AG09309 (cell line): ENCODE results near the gene ITGA3.

Experiments
- DNase-seq: peaks from one replicate; pipeline ENCODE4 v3.0.0-alpha.2; 2010; ENCODE audit warnings: low read depth
- H3K4me3 ChIP-seq: 2 replicates; pipeline ENCODE4 v1.5.1; 2011; ENCODE audit warnings: mild to moderate bottlenecking, low read depth, low read length, moderate library complexity; ENCODE audit not compliant: control insufficient read depth
- CTCF ChIP-seq: IDR thresholded peaks from 2 replicates; pipeline ENCODE4 v1.5.1; 2011; ENCODE audit warnings: mild to moderate bottlenecking, low read depth, low read length, inconsistent platforms; ENCODE audit not compliant: insufficient read depth, control insufficient read depth; ENCODE audit errors: missing control alignments

Gene ITGA3

GRCh38 chr17:50107790-50108414, 52.0 kb downstream of the ITGA3 start:
- H3K4me3 ChIP-seq: no peak overlapping the region
- TF ChIP-seq CTCF: no peak
- DNase-seq: no peak

GRCh38 chr17:50108556-50108955, 52.6 kb downstream of the ITGA3 start:
- no peak overlapping the region for H3K4me3 ChIP-seq
- no peak for DNase-seq
- TF ChIP-seq CTCF: no peak

GRCh38 chr17:50109207-50109606, 53.3 kb downstream of the ITGA3 start:
- no peak for TF ChIP-seq CTCF
- no peak overlapping the region for H3K4me3 ChIP-seq

GRCh38 chr17:50109785-50110184, 53.9 kb downstream of the ITGA3 start:
- no peak overlapping the region for H3K4me3 ChIP-seq
- DNase-seq: no peak
- TF ChIP-seq CTCF: no peak

More at GRCh38 chr17:50109207-50109606, 53.3 kb downstream of the ITGA3 start:
- no peak for DNase-seq

- no peak for DNase-seq
- H3K4me3 ChIP-seq: no peak overlapping the region
- no peak for TF ChIP-seq CTCF
Observed at GRCh38 chr17:50110591-50111349, 54.9 kb downstream of the ITGA3 start.

- H3K4me3 ChIP-seq: no peak overlapping the region
- DNase-seq: no peak
- no peak for TF ChIP-seq CTCF
Observed at GRCh38 chr17:50111673-50112655, 56.1 kb downstream of the ITGA3 start.
